Esophagus muscularis mucosa (tissue), 3 donors: Measurements from ENCODE around the gene SIGLEC1.

Experiments used
- EP300 ChIP-seq: sonication (generic); formaldehyde crosslinking; IDR thresholded peaks from one replicate; pipeline ENCODE4 v1.6.1; 2017; ENCODE audit warnings: antibody characterized with exemption
- TF ChIP-seq, protein P1 (sequence below), 3 experiments: fragments of 200-600 bp in 2 of 3; fragments of 450-650 bp in 1 of 3; sonication (generic) in 2 of 3; IDR thresholded peaks; one replicate each; pipeline ENCODE4 v1.5.1; 2017 to 2019; ENCODE audit warnings: antibody characterized with exemption in 3 of 3, mild to moderate bottlenecking in 2 of 3, moderate library complexity in 1 of 3

DNA sequence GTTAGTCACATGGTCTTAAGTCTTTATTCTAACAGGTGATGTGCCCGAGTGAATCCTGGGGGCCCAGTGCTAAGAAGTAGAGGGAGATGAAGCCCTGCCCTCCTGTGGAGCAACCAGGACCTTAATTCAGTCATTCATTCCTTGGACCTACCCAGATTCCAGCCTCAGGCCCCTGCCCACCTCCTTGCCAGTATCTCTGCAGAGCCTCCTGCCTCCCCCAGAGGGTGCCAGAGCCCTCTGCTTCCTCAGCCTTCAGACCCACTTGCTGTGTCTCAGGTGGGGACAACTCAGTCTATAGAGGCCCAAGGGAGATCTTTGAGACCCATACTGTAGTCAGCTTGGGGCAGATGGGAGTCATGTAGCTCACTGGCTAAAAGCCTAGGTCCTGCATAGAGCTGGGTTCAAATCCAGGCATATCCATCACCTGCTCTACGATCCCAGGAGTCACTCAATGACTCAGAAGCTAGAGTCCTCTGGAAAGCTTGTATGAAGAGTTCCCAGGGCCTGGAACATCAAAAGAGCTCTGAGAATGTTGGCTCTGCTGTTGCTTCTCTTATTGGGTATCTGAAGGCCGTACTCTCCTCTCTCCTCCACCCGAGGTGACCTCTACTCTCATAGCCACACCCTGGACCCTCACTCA lies 3.9 kb upstream of the SIGLEC1 start:
- no peak for TF ChIP-seq EP300
- TF ChIP-seq, protein P1, sequence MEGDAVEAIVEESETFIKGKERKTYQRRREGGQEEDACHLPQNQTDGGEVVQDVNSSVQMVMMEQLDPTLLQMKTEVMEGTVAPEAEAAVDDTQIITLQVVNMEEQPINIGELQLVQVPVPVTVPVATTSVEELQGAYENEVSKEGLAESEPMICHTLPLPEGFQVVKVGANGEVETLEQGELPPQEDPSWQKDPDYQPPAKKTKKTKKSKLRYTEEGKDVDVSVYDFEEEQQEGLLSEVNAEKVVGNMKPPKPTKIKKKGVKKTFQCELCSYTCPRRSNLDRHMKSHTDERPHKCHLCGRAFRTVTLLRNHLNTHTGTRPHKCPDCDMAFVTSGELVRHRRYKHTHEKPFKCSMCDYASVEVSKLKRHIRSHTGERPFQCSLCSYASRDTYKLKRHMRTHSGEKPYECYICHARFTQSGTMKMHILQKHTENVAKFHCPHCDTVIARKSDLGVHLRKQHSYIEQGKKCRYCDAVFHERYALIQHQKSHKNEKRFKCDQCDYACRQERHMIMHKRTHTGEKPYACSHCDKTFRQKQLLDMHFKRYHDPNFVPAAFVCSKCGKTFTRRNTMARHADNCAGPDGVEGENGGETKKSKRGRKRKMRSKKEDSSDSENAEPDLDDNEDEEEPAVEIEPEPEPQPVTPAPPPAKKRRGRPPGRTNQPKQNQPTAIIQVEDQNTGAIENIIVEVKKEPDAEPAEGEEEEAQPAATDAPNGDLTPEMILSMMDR (IDR thresholded peaks at IDR 0.05): peak; percentile 49 to 62 (median 50)
